ENCODE results near the gene OLIG1.

GRCh38 chr21:33089395-33090119, 19.6 kb downstream of the OLIG1 start:
- TF ChIP-seq EZH2phosphoT487 (IDR thresholded peaks at IDR 0.05) (no peak), EZH2 (IDR thresholded peaks at IDR 0.05) (no peak), CTCF (IDR thresholded peaks at IDR 0.05) (no peak)
